ENCODE results near the gene MICAL2.

The MICAL2 gene

GRCh38 chr11:12247543-12248254, 137.3 kb downstream of the MICAL2 start:
- no peak for DNase-seq (ENCODE audit: low read depth, low spot score)
- POLR2A ChIA-PET, result no interaction called here
- no peak overlapping the region for H3K4me3 ChIP-seq (ENCODE audit: low read depth, low read length)
- TF ChIP-seq CTCF (IDR thresholded peaks at IDR 0.05; ENCODE audit: insufficient read depth, low read length, missing control alignments), result no peak
- CTCF ChIA-PET, result interaction anchor here (1.2 to 2.9 kb wide), 5 partner anchors 9 to 201 kb away, joined by 3 to 14 read pairs (median 5); no protein-coding TSS in a partner anchor

GRCh38 chr11:12248330-12248729, 137.9 kb downstream of the MICAL2 start:
- H3K4me3 ChIP-seq (ENCODE audit: low read depth, low read length), result no peak overlapping the region
- TF ChIP-seq CTCF (IDR thresholded peaks at IDR 0.05; ENCODE audit: insufficient read depth, low read length, missing control alignments), result no peak
- POLR2A ChIA-PET, result no interaction called here
- CTCF ChIA-PET, result interaction anchor here (1.2 to 2.9 kb wide), 6 partner anchors 10 to 202 kb away, joined by 3 to 14 read pairs (median 4); no protein-coding TSS in a partner anchor
- DNase-seq (ENCODE audit: low read depth, low spot score), result no peak

GRCh38 chr11:12249590-12250260, 139.3 kb downstream of the MICAL2 start:
- DNase-seq (ENCODE audit: low read depth, low spot score), result no peak
- TF ChIP-seq CTCF (IDR thresholded peaks at IDR 0.05; ENCODE audit: insufficient read depth, low read length, missing control alignments), result no peak
- H3K4me3 ChIP-seq (ENCODE audit: low read depth, low read length), result no peak overlapping the region
- ChIA-PET CTCF (interaction anchor here (1.2 to 4.7 kb wide), 4 partner anchors 11 to 17 kb away, joined by 3 to 27 read pairs (median 9); no protein-coding TSS in a partner anchor), POLR2A (no interaction called here)

- H3K4me3 ChIP-seq (ENCODE audit: low read depth, low read length), result no peak overlapping the region
- no peak for TF ChIP-seq CTCF (IDR thresholded peaks at IDR 0.05; ENCODE audit: insufficient read depth, low read length, missing control alignments)
- ChIA-PET CTCF (interaction anchor here (0.9 to 4.7 kb wide), 6 partner anchors 10 to 205 kb away, joined by 3 to 27 read pairs (median 6); no protein-coding TSS in a partner anchor), POLR2A (no interaction called here)
- no peak for DNase-seq (ENCODE audit: low read depth, low spot score)
Measured at GRCh38 chr11:12251666-12252560, 141.5 kb downstream of the MICAL2 start.

GRCh38 chr11:12253843-12254281, 143.5 kb downstream of the MICAL2 start:
- H3K4me3 ChIP-seq (ENCODE audit: low read depth, low read length), result no peak overlapping the region
- ChIA-PET POLR2A (interaction anchor here (0.6 kb wide), 1 partner anchor 19 kb away, joined by 3 read pairs; no protein-coding TSS in a partner anchor), CTCF (interaction anchor here (1.4 to 4.7 kb wide), 4 partner anchors 9 to 207 kb away, joined by 5 to 27 read pairs (median 12); no protein-coding TSS in a partner anchor)
- no peak for TF ChIP-seq CTCF (IDR thresholded peaks at IDR 0.05; ENCODE audit: insufficient read depth, low read length, missing control alignments)
- DNase-seq (ENCODE audit: low read depth, low spot score), result no peak

All from AG04449 (cell line).